Endothelial cell of umbilical vein (primary cell): ENCODE data around the gene GPR107. TPM values are rescaled to one million over a fixed set of nuclear protein-coding genes. Genes with fewer than 3 reads are reported as not detected.

Experiments used
- BruUV-seq: library from RNA; stranded (reverse); fragments of 400-500 nt; replicated peaks from 2 replicates; lab custom pipeline; 2021; lab: Mats Ljungman, UMichigan
- CTCF ChIA-PET: fragments of 300-600, 350-600 bp; sonication (Branson Sonifier 250); formaldehyde crosslinking; loops from one replicate; lab custom pipeline; 2021; ENCODE audit warnings: antibody characterized with exemption, inconsistent platforms; lab: Charles Lee
- POLR2A ChIA-PET: fragments of 300-600, 350-600 bp; sonication (Branson Sonifier 250); formaldehyde crosslinking; loops from one replicate; lab custom pipeline; 2021; ENCODE audit warnings: antibody characterized with exemption, inconsistent platforms; lab: Charles Lee
- DNase-seq: peaks from one replicate; pipeline ENCODE4 v3.0.0-alpha.2; 2011; ENCODE audit warnings: low read depth, low spot score
- FAIRE-seq: peaks from 2 replicates; lab custom pipeline; 2011; peaks lifted over from hg19 to GRCh38; lab: Jason Lieb, UNC
- H2AFZ ChIP-seq: 2 replicates; pipeline ENCODE4 v1.6.0; 2012; ENCODE audit warnings: low read depth, low read length, control low read depth, inconsistent platforms
- H3K27ac ChIP-seq: 2 replicates; pipeline ENCODE4 v1.5.1; 2011; ENCODE audit warnings: low read depth, mild to moderate bottlenecking, control low read depth, low read length, moderate library complexity; ENCODE audit not compliant: insufficient read depth
- H3K27me3 ChIP-seq, 2 experiments: 2 replicates each; pipeline versions ENCODE4 v1.6.0 to v1.6.1; 2011; ENCODE audit warnings: low read length in 2 of 2, mixed read lengths in 1 of 2; ENCODE audit not compliant: control insufficient read depth in 2 of 2, insufficient read depth in 2 of 2
- H3K36me3 ChIP-seq, 2 experiments: 2 replicates in 1 of 2; 3 replicates in 1 of 2; pipeline ENCODE4 v1.5.1; 2011; ENCODE audit warnings: low read length in 2 of 2, mild to moderate bottlenecking in 1 of 2, moderate library complexity in 1 of 2; ENCODE audit not compliant: control insufficient read depth in 2 of 2, insufficient read depth in 2 of 2; ENCODE audit errors: extremely low read depth in 1 of 2
- H3K4me1 ChIP-seq: 3 replicates; pipeline ENCODE4 v1.5.1; 2011; ENCODE audit warnings: mild to moderate bottlenecking, low read length; ENCODE audit not compliant: control insufficient read depth, insufficient read depth; ENCODE audit errors: extremely low read depth
- H3K4me2 ChIP-seq: 2 replicates; pipeline ENCODE4 v1.6.1; 2011; ENCODE audit warnings: low read length, control low read depth, mixed read lengths; ENCODE audit not compliant: insufficient read depth
- H3K4me3 ChIP-seq, 3 experiments: fragments of 200-600 bp in 1 of 3; sonication (generic), shearing (Covaris generic) in 1 of 3; replicated peaks in 1 of 3; 2 replicates each; pipeline ENCODE4 v1.5.1; 2011 to 2016; ENCODE audit warnings: control low read depth in 3 of 3, low read length in 3 of 3, mild to moderate bottlenecking in 2 of 3, inconsistent platforms in 1 of 3, low read depth in 1 of 3, moderate library complexity in 1 of 3; ENCODE audit not compliant: insufficient read depth in 1 of 3
- H3K79me2 ChIP-seq: 2 replicates; pipeline ENCODE4 v1.6.0; 2012; ENCODE audit warnings: low read length, inconsistent platforms; ENCODE audit not compliant: control insufficient read depth, insufficient read depth
- H3K9ac ChIP-seq: replicated peaks from 2 replicates; pipeline ENCODE3; 2011; ENCODE audit warnings: low read length, control low read depth; ENCODE audit not compliant: insufficient read depth; ENCODE audit errors: extremely low read depth
- H3K9me1 ChIP-seq: replicated peaks from 3 replicates; pipeline ENCODE4 v1.6.0; 2011; ENCODE audit warnings: mild to moderate bottlenecking, low read length; ENCODE audit not compliant: control insufficient read depth, insufficient read depth; ENCODE audit errors: extremely low read depth
- H3K9me3 ChIP-seq: replicated peaks from 2 replicates; pipeline ENCODE4 v1.5.1; 2012; ENCODE audit warnings: low read length, inconsistent platforms; ENCODE audit not compliant: control insufficient read depth, insufficient read depth
- H4K20me1 ChIP-seq: replicated peaks from 2 replicates; pipeline ENCODE3; 2011; ENCODE audit warnings: mild to moderate bottlenecking, low read length; ENCODE audit not compliant: control insufficient read depth, insufficient read depth; ENCODE audit errors: extremely low read depth
- CTCF ChIP-seq, 2 donors: IDR thresholded peaks; 1 replicate in 1 of 2; 2 replicates in 1 of 2; pipeline ENCODE4 v1.5.1; 2011; ENCODE audit warnings: low read length in 2 of 2, mild to moderate bottlenecking in 2 of 2, moderate library complexity in 2 of 2, control low read depth in 1 of 2, inconsistent platforms in 1 of 2, low read depth in 1 of 2; ENCODE audit not compliant: insufficient read depth in 1 of 2; ENCODE audit errors: extremely low read depth in 1 of 2
- EZH2 ChIP-seq: IDR thresholded peaks from 2 replicates; pipeline ENCODE4 v1.6.1; 2012; ENCODE audit warnings: borderline replicate concordance, low read depth, mild to moderate bottlenecking, moderate library complexity, low read length, inconsistent platforms; ENCODE audit not compliant: severe bottlenecking
- FOS ChIP-seq: IDR thresholded peaks from 2 replicates; pipeline ENCODE4 v1.6.1; 2011; ENCODE audit warnings: mild to moderate bottlenecking, low read length, moderate library complexity, borderline replicate concordance; ENCODE audit not compliant: insufficient read depth
- GATA2 ChIP-seq: IDR thresholded peaks from 2 replicates; pipeline ENCODE4 v1.7.0; 2011; ENCODE audit warnings: low read depth, mild to moderate bottlenecking, moderate library complexity, mixed read lengths, low read length; ENCODE audit not compliant: insufficient read length, insufficient read depth
- JUN ChIP-seq: IDR thresholded peaks from 2 replicates; pipeline ENCODE4 v1.6.1; 2011; ENCODE audit warnings: borderline replicate concordance, low read depth; ENCODE audit not compliant: insufficient read length, insufficient read depth
- MAX ChIP-seq: IDR thresholded peaks from 2 replicates; pipeline ENCODE4 v1.6.1; 2011; ENCODE audit not compliant: insufficient read depth, insufficient read length
- MYC ChIP-seq: IDR thresholded peaks from one replicate; pipeline ENCODE4 v1.6.1; 2011; ENCODE audit warnings: mild to moderate bottlenecking, low read depth, low read length
- POLR2A ChIP-seq: IDR thresholded peaks from 2 replicates; pipeline ENCODE4 v1.6.1; 2012; ENCODE audit warnings: low read depth, mild to moderate bottlenecking, control low read depth, low read length
- POLR2AphosphoS5 ChIP-seq: IDR thresholded peaks from 2 replicates; pipeline ENCODE4 v1.6.1; 2012; ENCODE audit warnings: low read depth, mild to moderate bottlenecking, control low read depth, low read length, moderate library complexity; ENCODE audit not compliant: insufficient read depth
- dilution Hi-C: fragments of 300-500 bp; cut with MboI; formaldehyde crosslinking; loops from one replicate; pipeline ENCODE4 v1.15.0; 2019; ENCODE audit warnings: low sequenced_read_pairs; ENCODE audit not compliant: extremely low pct_ligation_motif_present
- intact Hi-C: fragments of 100-400 bp; cut with micrococcal nuclease; formaldehyde crosslinking; loops from one replicate; pipeline ENCODE4 v1.10.0; 2022
- polyA plus RNA-seq, 4 experiments: library from polyadenylated mRNA; depleted of rRNA in 3 of 4; stranded (reverse) in 3 of 4; unstranded in 1 of 4; fragments of >200 nt; gene quantifications; 2 replicates each; pipeline versions ENCODE4 v1.2.1 to v1.2.3, GENCODE V29; 2011 to 2012; ENCODE audit warnings: missing spikeins in 1 of 4
- total RNA-seq: library from RNA; stranded (reverse); gene quantifications from 2 replicates; pipeline ENCODE4 v1.2.3, GENCODE V29; 2021

Gene GPR107
- total and polyA plus RNA-seq, 2 donors (not counting 3 experiments of a cell fraction or from before 2014, with no cell fraction given), result 27.2 to 38.9 TPM

GRCh38 chr9:130159057-130159456, 105.4 kb downstream of the GPR107 start:
- FAIRE-seq (no peak), DNase-seq (no peak)
- no peaks in the 10 kb centered on the region for H3K36me3 ChIP-seq
- no TSS peak for BruUV-seq
- H3K4me3 ChIP-seq, result no peak overlapping the region
- no peak overlapping the region for H3K27ac ChIP-seq
- intact Hi-C loops, result no loop called here
- peaks cover 3 to 6% of the 10 kb centered on the region in 2 experiments for H3K27me3 ChIP-seq
- dilution Hi-C loops, result no loop called here
- H3K9me3 ChIP-seq, result no peaks in the 10 kb centered on the region
- POLR2A ChIA-PET, result no interaction called here
- H2AFZ ChIP-seq, result no peak overlapping the region
- no peaks in the 10 kb centered on the region for H3K79me2 ChIP-seq
- no peak for TF ChIP-seq MAX
- TF ChIP-seq CTCF (IDR thresholded peaks at IDR 0.05; ENCODE audit: extremely low read depth in 1 of 2, insufficient read depth in 1 of 2, low read depth in 1 of 2, low read length in 2 of 2), result no peak
- TF ChIP-seq POLR2AphosphoS5, result no peak
- no peak for TF ChIP-seq FOS
- TF ChIP-seq EZH2, result no peak
- no peak for TF ChIP-seq MYC
- no peak for TF ChIP-seq GATA2
- TF ChIP-seq JUN, result no peak
- no peak for TF ChIP-seq POLR2A
- CTCF ChIA-PET, result no interaction called here
- no peak overlapping the region for H3K4me2 ChIP-seq
- H3K4me1 ChIP-seq, result no peaks in the 10 kb centered on the region
- H3K9me1 ChIP-seq, result no peaks in the 10 kb centered on the region
- H3K9ac ChIP-seq, result no peak overlapping the region
- H4K20me1 ChIP-seq, result no peaks in the 10 kb centered on the region
